Measurements from ENCODE around the gene ZSCAN23.
A peak's percentile ranks its signal among the peaks of the same experiment; 100 is the strongest.

Gene ZSCAN23

GRCh38 chr6:28443112-28443773, at the start of gene ZSCAN23:
ZSCAN23 (minus strand) TSS chr6:28443491; CDS start chr6:28436266, 7,225 bp downstream.
- peak; percentile 60 for DNase-seq (ENCODE audit: extremely low read depth, low read depth)
- no peak for TF ChIP-seq CTCF (IDR thresholded peaks at IDR 0.05; ENCODE audit: low read depth, low read length)

DNA sequence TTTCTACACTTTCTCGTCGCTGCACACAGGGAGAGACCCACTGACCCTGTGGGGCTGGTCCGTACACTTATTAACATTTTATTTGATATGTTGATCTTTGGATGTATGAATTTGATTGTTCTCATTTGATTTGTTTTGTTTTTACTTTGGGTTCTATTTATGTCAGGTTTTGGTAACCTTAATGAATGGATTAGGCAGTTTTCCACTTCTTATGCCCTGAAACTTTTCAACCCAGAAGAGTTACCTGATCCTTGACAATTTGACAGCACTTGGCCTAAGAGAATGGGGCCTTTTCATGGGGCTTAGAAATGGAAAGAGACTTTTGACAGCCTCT, 48.7 kb upstream of the ZSCAN23 start:
- TF ChIP-seq CTCF (IDR thresholded peaks at IDR 0.05; ENCODE audit: low read depth, low read length): no peak

GRCh38 chr6:28490205-28490890, 47.1 kb upstream of the ZSCAN23 start:
- TF ChIP-seq CTCF (IDR thresholded peaks at IDR 0.05; ENCODE audit: low read depth, low read length): no peak
- no peak for DNase-seq (ENCODE audit: extremely low read depth, low read depth)

More for the DNA sequence above, 48.7 kb upstream of the ZSCAN23 start:
- DNase-seq (ENCODE audit: extremely low read depth, low read depth): no peak

DNA sequence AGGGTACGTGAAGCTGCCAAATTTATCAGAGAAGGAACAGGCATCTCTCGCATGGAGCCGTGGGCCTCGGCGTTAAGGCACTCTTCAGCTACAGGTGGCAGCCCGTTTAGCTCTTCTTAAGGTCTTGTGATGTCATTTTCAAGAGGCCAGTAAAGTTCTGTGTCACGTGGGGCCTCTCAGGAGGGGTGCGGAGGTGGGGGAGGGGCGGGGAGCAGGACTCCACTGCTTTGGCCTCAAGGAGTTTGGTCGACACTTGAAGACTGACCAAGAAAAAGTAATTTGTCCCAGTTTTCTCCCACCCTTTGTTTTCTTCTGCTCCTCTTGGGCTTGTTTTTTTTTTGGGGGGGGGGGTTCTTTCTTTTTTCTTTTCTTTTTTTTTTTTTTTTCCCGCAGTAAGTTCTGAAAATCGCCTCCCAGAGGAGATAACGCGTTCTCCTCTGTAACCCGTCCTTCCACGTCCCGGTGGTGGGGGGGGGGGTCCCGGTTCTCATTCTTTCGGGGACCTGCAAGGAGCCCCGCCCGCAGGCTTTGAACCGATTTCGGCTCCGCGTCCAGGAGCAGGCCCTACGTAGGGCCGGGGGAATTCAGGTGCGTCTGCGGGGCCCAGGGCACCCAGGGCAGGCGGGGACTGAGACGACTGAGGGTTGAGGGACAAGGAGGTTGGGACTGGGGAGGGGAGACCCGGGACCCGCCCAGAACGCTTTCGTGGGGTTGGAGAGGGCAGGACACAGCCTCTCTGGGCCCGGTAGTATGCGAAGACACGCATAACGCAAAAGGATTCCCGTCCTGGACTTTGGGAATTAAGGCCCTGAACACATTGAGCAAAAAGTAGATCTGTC, 46.3 kb upstream of the ZSCAN23 start:
- peak; percentile 41 for DNase-seq (ENCODE audit: extremely low read depth, low read depth)

DNA sequence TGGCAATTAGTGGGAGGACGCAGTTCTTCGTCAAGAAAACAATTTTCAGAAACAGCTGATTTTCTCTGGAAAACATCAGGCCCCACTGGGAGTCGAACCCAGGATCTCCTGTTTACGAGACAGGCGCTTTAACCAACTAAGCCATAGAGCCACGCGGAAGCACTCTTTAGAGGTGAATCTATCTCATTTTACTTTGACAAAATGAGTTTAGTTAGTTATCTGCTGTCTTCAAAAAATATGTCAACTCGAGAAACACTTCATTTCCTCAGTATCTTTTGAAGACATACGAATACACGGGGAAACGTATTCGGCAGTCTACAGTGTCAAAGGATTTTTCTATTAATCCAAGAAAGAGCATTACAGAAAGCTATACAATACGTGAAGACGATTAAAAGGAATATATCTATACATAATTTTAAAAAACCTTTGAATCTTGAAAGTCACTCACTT, 45.6 kb upstream of the ZSCAN23 start:
- no peak for TF ChIP-seq CTCF (IDR thresholded peaks at IDR 0.05; ENCODE audit: low read depth, low read length)
- DNase-seq (ENCODE audit: extremely low read depth, low read depth): peak; percentile 44

More for the DNA sequence above, 46.3 kb upstream of the ZSCAN23 start:
- TF ChIP-seq CTCF (IDR thresholded peaks at IDR 0.05; ENCODE audit: low read depth, low read length): no peak

DNA sequence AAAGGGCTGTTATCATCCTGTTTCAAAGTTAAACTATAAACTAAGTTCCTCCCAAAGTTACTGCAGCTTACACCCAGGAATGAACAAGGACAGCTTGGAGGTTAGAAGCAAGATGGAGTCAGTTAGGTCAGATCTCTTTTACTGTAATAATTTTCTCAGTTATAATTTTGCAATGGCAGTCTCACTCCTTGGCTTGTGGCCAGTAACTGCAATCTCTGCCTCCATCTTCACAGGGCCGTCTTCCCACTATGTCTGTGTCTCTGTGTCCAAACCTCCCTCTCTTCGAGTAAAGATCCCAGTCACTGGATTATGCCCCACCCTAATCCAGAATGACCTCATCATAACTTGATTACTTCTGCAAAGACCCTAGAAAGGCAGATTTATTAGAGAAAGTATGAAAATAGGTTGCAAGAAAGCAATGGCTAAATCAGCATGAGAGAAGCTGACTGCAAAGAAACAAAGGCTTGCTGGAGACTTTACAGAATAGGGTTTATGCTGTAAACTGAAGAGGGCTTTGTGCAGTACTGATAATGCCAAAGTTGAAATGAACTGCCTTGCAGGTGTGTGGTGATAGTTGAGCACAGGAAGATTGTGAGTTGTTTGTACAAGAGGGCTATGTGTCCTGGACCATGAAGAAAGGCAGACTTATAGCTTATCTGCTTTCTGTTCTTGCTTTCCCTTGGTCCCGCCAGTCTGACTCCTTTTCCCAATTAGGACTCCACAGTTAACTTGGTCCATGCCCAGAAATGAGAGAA, 43.9 kb upstream of the ZSCAN23 start:
- TF ChIP-seq CTCF (IDR thresholded peaks at IDR 0.05; ENCODE audit: low read depth, low read length): no peak
- DNase-seq (ENCODE audit: extremely low read depth, low read depth): no peak

Measured in AG09319 (cell line).